ENCODE data around the gene MAPT. TPM values are rescaled to one million over a fixed set of nuclear protein-coding genes. Genes with fewer than 3 reads are reported as not detected.

Gene MAPT
- total RNA-seq, 1 donor from 2014 or later = 2.9 TPM

DNA sequence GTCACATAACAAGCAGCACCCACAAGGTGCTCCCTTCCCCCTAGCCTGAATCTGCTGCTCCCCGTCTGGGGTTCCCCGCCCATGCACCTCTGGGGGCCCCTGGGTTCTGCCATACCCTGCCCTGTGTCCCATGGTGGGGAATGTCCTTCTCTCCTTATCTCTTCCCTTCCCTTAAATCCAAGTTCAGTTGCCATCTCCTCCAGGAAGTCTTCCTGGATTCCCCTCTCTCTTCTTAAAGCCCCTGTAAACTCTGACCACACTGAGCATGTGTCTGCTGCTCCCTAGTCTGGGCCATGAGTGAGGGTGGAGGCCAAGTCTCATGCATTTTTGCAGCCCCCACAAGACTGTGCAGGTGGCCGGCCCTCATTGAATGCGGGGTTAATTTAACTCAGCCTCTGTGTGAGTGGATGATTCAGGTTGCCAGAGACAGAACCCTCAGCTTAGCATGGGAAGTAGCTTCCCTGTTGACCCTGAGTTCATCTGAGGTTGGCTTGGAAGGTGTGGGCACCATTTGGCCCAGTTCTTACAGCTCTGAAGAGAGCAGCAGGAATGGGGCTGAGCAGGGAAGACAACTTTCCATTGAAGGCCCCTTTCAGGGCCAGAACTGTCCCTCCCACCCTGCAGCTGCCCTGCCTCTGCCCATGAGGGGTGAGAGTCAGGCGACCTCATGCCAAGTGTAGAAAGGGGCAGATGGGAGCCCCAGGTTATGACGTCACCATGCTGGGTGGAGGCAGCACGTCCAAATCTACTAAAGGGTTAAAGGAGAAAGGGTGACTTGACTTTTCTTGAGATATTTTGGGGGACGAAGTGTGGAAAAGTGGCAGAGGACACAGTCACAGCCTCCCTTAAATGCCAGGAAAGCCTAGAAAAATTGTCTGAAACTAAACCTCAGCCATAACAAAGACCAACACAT is 104.9 kb downstream of the MAPT start, which contains the start of gene STH:
TSS of gene STH (plus strand) at position 264 of the 913 bp plus-strand sequence. CDS start at position 294, 30 bp downstream.
- no peaks in the 10 kb centered on the region for H3K9me3 Mint-ChIP-seq (ENCODE audit: low read depth)
- DNase-seq (ENCODE audit: low spot score) = no peak
- H3K36me3 Mint-ChIP-seq (ENCODE audit: low read depth) = no peaks in the 10 kb centered on the region
- H3K27me3 Mint-ChIP-seq (ENCODE audit: low read depth) = no peaks in the 10 kb centered on the region
- H3K4me3 Mint-ChIP-seq (ENCODE audit: unreplicated experiment) = no peak within 1 kb of the TSS
- peaks cover 14% of the 10 kb centered on the region for H3K4me1 Mint-ChIP-seq (ENCODE audit: low read depth)
- H3K27ac Mint-ChIP-seq (ENCODE audit: unreplicated experiment) = no peak within 1 kb of the TSS
- TF ChIP-seq, protein P1, sequence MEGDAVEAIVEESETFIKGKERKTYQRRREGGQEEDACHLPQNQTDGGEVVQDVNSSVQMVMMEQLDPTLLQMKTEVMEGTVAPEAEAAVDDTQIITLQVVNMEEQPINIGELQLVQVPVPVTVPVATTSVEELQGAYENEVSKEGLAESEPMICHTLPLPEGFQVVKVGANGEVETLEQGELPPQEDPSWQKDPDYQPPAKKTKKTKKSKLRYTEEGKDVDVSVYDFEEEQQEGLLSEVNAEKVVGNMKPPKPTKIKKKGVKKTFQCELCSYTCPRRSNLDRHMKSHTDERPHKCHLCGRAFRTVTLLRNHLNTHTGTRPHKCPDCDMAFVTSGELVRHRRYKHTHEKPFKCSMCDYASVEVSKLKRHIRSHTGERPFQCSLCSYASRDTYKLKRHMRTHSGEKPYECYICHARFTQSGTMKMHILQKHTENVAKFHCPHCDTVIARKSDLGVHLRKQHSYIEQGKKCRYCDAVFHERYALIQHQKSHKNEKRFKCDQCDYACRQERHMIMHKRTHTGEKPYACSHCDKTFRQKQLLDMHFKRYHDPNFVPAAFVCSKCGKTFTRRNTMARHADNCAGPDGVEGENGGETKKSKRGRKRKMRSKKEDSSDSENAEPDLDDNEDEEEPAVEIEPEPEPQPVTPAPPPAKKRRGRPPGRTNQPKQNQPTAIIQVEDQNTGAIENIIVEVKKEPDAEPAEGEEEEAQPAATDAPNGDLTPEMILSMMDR (IDR thresholded peaks at IDR 0.05) = no peak

DNA sequence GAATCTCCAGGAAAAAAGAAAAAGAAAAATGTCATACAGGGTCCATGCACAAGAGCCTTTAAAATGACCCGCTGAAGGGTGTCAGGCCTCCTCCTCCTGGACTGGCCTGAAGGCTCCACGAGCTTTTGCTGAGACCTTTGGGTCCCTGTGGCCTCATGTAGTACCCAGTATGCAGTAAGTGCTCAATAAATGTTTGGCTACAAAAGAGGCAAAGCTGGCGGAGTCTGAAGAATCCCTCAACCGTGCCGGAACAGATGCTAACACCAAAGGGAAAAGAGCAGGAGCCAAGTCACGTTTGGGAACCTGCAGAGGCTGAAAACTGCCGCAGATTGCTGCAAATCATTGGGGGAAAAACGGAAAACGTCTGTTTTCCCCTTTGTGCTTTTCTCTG is 105.5 kb downstream of the MAPT start:
- Mint-ChIP-seq H3K9me3 (ENCODE audit: low read depth) (no peaks in the 10 kb centered on the region), H3K4me1 (ENCODE audit: low read depth) (peaks cover 18% of the 10 kb centered on the region), H3K27ac (ENCODE audit: unreplicated experiment) (no peak overlapping the region), H3K27me3 (ENCODE audit: low read depth) (no peaks in the 10 kb centered on the region), H3K36me3 (ENCODE audit: low read depth) (no peaks in the 10 kb centered on the region), H3K4me3 (ENCODE audit: unreplicated experiment) (no peak overlapping the region)
- TF ChIP-seq, protein P1 (IDR thresholded peaks at IDR 0.05) = no peak
- DNase-seq (ENCODE audit: low spot score) = no peak

DNA sequence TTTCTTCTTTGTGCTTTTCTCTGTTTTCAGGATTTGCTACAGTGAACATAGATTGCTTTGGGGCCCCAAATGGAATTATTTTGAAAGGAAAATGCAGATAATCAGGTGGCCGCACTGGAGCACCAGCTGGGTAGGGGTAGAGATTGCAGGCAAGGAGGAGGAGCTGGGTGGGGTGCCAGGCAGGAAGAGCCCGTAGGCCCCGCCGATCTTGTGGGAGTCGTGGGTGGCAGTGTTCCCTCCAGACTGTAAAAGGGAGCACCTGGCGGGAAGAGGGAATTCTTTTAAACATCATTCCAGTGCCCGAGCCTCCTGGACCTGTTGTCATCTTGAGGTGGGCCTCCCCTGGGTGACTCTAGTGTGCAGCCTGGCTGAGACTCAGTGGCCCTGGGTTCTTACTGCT is 105.9 kb downstream of the MAPT start:
- DNase-seq (ENCODE audit: low spot score) = no peak
- Mint-ChIP-seq H3K4me1 (ENCODE audit: low read depth) (peaks cover 18% of the 10 kb centered on the region), H3K27ac (ENCODE audit: unreplicated experiment) (no peak overlapping the region), H3K27me3 (ENCODE audit: low read depth) (no peaks in the 10 kb centered on the region), H3K36me3 (ENCODE audit: low read depth) (no peaks in the 10 kb centered on the region), H3K9me3 (ENCODE audit: low read depth) (no peaks in the 10 kb centered on the region), H3K4me3 (ENCODE audit: unreplicated experiment) (no peak overlapping the region)
- TF ChIP-seq, protein P1 (IDR thresholded peaks at IDR 0.05) = no peak

DNA sequence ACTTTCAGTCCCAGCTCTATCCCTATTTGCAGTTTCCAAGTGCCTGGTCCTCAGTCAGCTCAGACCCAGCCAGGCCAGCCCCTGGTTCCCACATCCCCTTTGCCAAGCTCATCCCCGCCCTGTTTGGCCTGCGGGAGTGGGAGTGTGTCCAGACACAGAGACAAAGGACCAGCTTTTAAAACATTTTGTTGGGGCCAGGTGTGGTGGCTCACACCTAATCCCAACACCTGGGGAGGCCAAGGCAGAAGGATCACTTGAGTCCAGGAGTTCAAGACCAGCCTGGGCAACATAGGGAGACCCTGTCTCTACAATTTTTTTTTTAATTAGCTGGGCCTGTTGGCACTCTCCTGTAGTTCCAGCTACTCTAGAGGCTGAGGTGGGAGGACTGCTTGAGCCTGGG is 106.4 kb downstream of the MAPT start:
- Mint-ChIP-seq H3K27me3 (ENCODE audit: low read depth) (no peaks in the 10 kb centered on the region), H3K4me1 (ENCODE audit: low read depth) (peaks cover 18% of the 10 kb centered on the region), H3K9me3 (ENCODE audit: low read depth) (no peaks in the 10 kb centered on the region), H3K4me3 (ENCODE audit: unreplicated experiment) (no peak overlapping the region), H3K36me3 (ENCODE audit: low read depth) (no peaks in the 10 kb centered on the region), H3K27ac (ENCODE audit: unreplicated experiment) (no peak overlapping the region)
- no peak for DNase-seq (ENCODE audit: low spot score)
- TF ChIP-seq, protein P1 (IDR thresholded peaks at IDR 0.05) = no peak

DNA sequence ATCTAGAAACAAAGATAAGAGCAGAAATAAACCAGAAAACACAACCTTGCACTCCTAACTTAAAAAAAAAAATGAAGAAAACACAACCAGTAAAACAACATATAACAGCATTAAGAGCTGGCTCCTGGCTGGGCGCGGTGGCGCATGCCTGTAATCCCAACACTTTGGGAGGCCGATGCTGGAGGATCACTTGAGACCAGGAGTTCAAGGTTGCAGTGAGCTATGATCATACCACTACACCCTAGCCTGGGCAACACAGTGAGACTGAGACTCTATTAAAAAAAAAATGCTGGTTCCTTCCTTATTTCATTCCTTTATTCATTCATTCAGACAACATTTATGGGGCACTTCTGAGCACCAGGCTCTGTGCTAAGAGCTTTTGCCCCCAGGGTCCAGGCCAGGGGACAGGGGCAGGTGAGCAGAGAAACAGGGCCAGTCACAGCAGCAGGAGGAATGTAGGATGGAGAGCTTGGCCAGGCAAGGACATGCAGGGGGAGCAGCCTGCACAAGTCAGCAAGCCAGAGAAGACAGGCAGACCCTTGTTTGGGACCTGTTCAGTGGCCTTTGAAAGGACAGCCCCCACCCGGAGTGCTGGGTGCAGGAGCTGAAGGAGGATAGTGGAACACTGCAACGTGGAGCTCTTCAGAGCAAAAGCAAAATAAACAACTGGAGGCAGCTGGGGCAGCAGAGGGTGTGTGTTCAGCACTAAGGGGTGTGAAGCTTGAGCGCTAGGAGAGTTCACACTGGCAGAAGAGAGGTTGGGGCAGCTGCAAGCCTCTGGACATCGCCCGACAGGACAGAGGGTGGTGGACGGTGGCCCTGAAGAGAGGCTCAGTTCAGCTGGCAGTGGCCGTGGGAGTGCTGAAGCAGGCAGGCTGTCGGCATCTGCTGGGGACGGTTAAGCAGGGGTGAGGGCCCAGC is 107.3 kb downstream of the MAPT start:
- no peak for DNase-seq (ENCODE audit: low spot score)
- Mint-ChIP-seq H3K27ac (ENCODE audit: unreplicated experiment) (no peak overlapping the region), H3K4me1 (ENCODE audit: low read depth) (peaks cover 18% of the 10 kb centered on the region), H3K9me3 (ENCODE audit: low read depth) (no peaks in the 10 kb centered on the region), H3K4me3 (ENCODE audit: unreplicated experiment) (no peak overlapping the region), H3K27me3 (ENCODE audit: low read depth) (no peaks in the 10 kb centered on the region), H3K36me3 (ENCODE audit: low read depth) (no peaks in the 10 kb centered on the region)
- TF ChIP-seq, protein P1 (IDR thresholded peaks at IDR 0.05) = no peak

Data from chondrocyte (in vitro differentiated cells).